AG09319 (cell line): ENCODE data around the gene TRAF7.

Source experiments
- DNase-seq: peaks from one replicate; pipeline ENCODE4 v3.0.0-alpha.2; 2010; ENCODE audit warnings: low read depth; ENCODE audit errors: extremely low read depth
- CTCF ChIP-seq: IDR thresholded peaks from 2 replicates; pipeline ENCODE4 v1.5.1; 2011; ENCODE audit warnings: low read depth, mild to moderate bottlenecking, inconsistent platforms, low read length, moderate library complexity

TRAF7 gene

GRCh38 chr16:2208772-2209171 lies 53.2 kb downstream of the TRAF7 start:
- no peak for TF ChIP-seq CTCF
- DNase-seq, result no peak

GRCh38 chr16:2209258-2210008 lies 53.9 kb downstream of the TRAF7 start:
- DNase-seq, result no peak

GRCh38 chr16:2210009-2210332 lies 54.4 kb downstream of the TRAF7 start:
- TF ChIP-seq CTCF, result no peak
- DNase-seq, result no peak

More at GRCh38 chr16:2209258-2210008, 53.9 kb downstream of the TRAF7 start:
- no peak for TF ChIP-seq CTCF

GRCh38 chr16:2210386-2211365 lies 55.1 kb downstream of the TRAF7 start, which contains the start of gene BRICD5:
TSS of gene BRICD5 (minus strand) at chr16:2210863. CDS start at chr16:2210833, 30 bp downstream.
- TF ChIP-seq CTCF, result no peak
- DNase-seq, result no peak

GRCh38 chr16:2211923-2212347 lies 56.4 kb downstream of the TRAF7 start:
- DNase-seq, result no peak
- no peak for TF ChIP-seq CTCF

- DNase-seq, result no peak
Observed at GRCh38 chr16:2212362-2213324, 57.1 kb downstream of the TRAF7 start.

More at GRCh38 chr16:2212362-2213324, 57.1 kb downstream of the TRAF7 start:
- no peak for TF ChIP-seq CTCF
